Measurements from ENCODE around the gene FEM1A. TPM values are rescaled to one million over a fixed set of nuclear protein-coding genes. Genes with fewer than 3 reads are reported as not detected.
"Not testable (repeated sequence)": the region's sequence is repeated elsewhere in the genome, so short reads cannot be mapped to it uniquely, and the experiment has no call there.

FEM1A gene
- total RNA-seq, 2 experiments from 2014 or later, result 12.3 to 12.7 TPM

DNA sequence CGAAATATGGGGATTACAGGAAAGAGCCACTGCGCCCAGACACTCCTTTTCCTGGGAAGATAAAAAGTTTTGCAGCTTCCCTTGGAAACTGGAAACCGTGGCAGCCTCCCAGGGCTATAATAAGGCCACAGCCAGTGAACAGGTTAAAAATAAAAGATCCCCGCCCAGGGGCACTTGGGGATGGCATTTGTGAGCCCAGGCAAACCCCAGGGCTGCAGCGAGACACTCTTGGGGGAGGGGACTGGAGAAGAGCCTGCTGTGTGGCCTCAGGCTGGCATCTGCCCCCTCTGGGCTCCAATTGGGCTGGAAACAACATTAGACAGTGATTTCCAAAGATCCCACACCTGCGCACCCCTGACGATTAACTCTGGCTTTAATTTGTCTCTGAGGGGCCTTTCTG, 11.2 kb downstream of the FEM1A start:
- Mint-ChIP-seq H3K27me3 (ENCODE audit: low read depth) (no peaks in the 10 kb centered on the region), H3K27ac (no peak overlapping the region), H3K4me3 (no peak overlapping the region), H3K9me3 (ENCODE audit: insufficient read depth) (no peaks in the 10 kb centered on the region), H3K4me1 (ENCODE audit: low read depth) (no peaks in the 10 kb centered on the region), H3K36me3 (ENCODE audit: low read depth) (peaks cover 4% of the 10 kb centered on the region)
- CTCF ChIA-PET, result interaction anchor here (0.6 to 3.5 kb wide), 2 partner anchors 70 to 388 kb away, joined by 3 to 21 read pairs; no protein-coding TSS in a partner anchor
- ATAC-seq (no peak), DNase-seq (no peak)
- POLR2A ChIA-PET, result no interaction called here

DNA sequence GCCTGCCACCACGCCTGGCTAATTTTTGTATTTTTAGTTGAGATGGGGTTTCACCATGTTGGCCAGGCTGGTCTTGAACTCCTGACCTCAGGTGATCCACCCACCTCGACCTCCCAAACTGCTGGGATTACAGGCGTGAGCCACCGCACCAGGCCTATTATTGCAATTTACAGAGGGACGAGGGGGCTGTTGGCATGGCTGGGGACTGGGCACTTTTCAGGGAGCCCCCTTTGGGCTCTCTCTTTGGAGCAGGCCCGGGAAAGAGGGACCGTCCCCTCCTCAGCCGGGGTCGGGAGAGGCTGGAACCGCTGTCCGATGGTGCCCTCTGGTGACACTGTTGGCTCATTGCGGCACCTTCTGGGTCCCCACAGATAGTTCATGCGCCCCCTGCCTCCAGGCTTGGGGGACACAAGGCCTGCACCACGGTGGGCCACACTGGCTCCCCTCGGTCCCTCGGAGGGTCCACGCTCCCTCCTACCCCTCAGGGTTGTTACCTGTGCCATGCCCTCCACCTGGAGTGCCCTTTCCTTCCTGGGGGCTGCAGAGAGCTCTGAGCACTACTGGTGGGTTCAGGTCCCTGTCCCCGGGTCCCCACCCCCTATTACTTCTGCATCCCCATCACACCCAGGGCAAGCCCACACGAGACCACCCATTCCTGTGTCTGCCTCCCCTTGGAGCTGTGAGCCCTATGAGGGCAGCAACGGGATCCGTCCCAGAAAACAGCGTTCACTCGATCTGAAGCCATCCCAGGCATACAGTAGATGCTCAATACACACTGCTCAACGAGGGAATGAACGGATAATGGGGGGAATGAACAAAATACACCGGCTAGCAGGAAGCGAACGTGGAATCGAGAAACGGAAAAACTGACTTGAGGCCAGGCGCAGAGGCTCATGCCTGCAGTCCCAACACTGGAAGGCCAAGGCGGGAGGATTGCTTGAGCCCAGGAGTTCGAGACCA, 12.5 kb downstream of the FEM1A start:
- CTCF ChIA-PET, result interaction anchor here (0.6 to 3.5 kb wide), 7 partner anchors 9 to 562 kb away, joined by 3 to 21 read pairs (median 3); partner anchors contain the start of gene FEM1A
- Mint-ChIP-seq H3K36me3 (ENCODE audit: low read depth) (no peaks in the 10 kb centered on the region), H3K9me3 (ENCODE audit: insufficient read depth) (no peaks in the 10 kb centered on the region), H3K27ac (no peak overlapping the region), H3K27me3 (ENCODE audit: low read depth) (no peaks in the 10 kb centered on the region), H3K4me1 (ENCODE audit: low read depth) (no peaks in the 10 kb centered on the region), H3K4me3 (no peak overlapping the region)
- peak; percentile 94 for ATAC-seq
- POLR2A ChIA-PET, result no interaction called here
- DNase-seq, result peak; percentile 81

DNA sequence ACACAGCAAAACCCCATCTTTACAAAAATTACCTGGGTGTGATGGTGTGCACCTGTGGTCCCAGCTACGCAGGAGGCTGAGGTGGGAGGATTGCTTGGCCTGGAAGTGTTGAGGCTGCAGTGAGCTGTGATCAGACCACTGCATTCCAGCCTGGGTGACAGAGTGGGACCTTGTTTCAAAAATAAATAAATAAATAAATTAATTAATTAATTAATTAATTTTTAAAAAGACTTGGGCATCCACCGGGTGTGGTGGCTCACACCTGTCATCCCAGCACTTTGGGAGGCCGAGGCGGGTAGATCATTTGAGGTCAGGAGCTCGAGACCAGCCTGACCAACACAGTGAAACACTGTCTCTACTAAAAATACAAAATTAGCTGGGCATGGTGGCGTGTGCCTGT, 13.6 kb downstream of the FEM1A start:
- ATAC-seq; H3K4me1 Mint-ChIP-seq (ENCODE audit: low read depth); H3K36me3 Mint-ChIP-seq (ENCODE audit: low read depth); POLR2A ChIA-PET; H3K9me3 Mint-ChIP-seq (ENCODE audit: insufficient read depth); DNase-seq; H3K27me3 Mint-ChIP-seq (ENCODE audit: low read depth); H3K4me3 Mint-ChIP-seq; H3K27ac Mint-ChIP-seq: not testable (repeated sequence)
- CTCF ChIA-PET, result interaction anchor here (1.0 to 3.5 kb wide), 6 partner anchors 10 to 72 kb away, joined by 3 to 21 read pairs (median 5); partner anchors contain the start of gene FEM1A

DNA sequence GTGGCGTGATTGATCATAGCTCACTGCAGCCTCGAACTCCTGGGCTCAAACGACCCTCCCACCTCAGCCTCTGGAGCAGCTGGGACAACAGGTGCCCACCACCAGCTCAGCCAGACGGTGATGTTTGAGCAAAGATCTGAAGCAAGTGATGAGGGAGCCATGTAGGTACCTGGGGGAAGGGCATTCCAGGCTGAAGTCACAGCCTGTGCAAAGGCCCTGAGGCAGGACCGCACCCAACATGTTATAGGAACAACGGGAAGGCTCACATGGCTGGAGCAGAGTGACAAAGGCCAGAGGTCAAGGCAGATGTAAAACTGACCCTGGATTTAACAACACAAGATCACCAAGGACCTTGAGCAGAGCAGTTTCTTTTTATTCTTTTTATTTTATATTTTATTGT, 14.8 kb downstream of the FEM1A start:
- H3K27me3 Mint-ChIP-seq (ENCODE audit: low read depth), result no peaks in the 10 kb centered on the region
- no peak overlapping the region for H3K27ac Mint-ChIP-seq
- no peaks in the 10 kb centered on the region for H3K9me3 Mint-ChIP-seq (ENCODE audit: insufficient read depth)
- H3K36me3 Mint-ChIP-seq (ENCODE audit: low read depth), result no peaks in the 10 kb centered on the region
- POLR2A ChIA-PET, result no interaction called here
- ATAC-seq (no peak), DNase-seq (no peak)
- CTCF ChIA-PET, result interaction anchor here (0.9 to 2.0 kb wide), 2 partner anchors 46 to 106 kb away, joined by 4 to 7 read pairs; no protein-coding TSS in a partner anchor
- H3K4me1 Mint-ChIP-seq (ENCODE audit: low read depth), result peaks cover 2% of the 10 kb centered on the region
- H3K4me3 Mint-ChIP-seq, result no peak overlapping the region

DNA sequence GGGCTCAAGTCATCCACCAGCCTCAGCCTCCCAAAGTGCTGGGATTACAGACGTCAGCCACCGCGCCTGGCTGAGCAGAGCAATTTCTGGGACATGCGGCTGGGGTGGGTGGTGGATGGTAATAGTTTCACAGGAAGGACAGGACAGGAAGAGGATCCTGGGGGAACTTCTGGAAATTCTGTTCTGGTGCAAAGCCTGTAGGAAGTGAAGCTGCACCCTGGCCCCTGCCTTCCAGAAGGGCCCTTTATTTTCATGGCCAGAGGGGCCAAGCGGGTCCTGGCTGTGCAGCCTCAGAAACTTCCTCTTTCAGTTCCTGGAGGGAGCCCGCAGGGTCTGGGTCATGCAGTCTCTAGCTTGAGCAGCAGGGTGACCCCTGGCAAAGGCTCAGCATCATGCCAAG, 15.7 kb downstream of the FEM1A start:
- H3K4me3 Mint-ChIP-seq, result no peak overlapping the region
- no peak for ATAC-seq
- ChIA-PET CTCF (interaction anchor here (0.9 to 4.3 kb wide), 2 partner anchors 45 to 105 kb away, joined by 4 to 167 read pairs; no protein-coding TSS in a partner anchor), POLR2A (no interaction called here)
- H3K9me3 Mint-ChIP-seq (ENCODE audit: insufficient read depth), result no peaks in the 10 kb centered on the region
- H3K27me3 Mint-ChIP-seq (ENCODE audit: low read depth), result no peaks in the 10 kb centered on the region
- no peak for DNase-seq
- peaks cover 6% of the 10 kb centered on the region for H3K4me1 Mint-ChIP-seq (ENCODE audit: low read depth)
- no peaks in the 10 kb centered on the region for H3K36me3 Mint-ChIP-seq (ENCODE audit: low read depth)
- no peak overlapping the region for H3K27ac Mint-ChIP-seq

DNA sequence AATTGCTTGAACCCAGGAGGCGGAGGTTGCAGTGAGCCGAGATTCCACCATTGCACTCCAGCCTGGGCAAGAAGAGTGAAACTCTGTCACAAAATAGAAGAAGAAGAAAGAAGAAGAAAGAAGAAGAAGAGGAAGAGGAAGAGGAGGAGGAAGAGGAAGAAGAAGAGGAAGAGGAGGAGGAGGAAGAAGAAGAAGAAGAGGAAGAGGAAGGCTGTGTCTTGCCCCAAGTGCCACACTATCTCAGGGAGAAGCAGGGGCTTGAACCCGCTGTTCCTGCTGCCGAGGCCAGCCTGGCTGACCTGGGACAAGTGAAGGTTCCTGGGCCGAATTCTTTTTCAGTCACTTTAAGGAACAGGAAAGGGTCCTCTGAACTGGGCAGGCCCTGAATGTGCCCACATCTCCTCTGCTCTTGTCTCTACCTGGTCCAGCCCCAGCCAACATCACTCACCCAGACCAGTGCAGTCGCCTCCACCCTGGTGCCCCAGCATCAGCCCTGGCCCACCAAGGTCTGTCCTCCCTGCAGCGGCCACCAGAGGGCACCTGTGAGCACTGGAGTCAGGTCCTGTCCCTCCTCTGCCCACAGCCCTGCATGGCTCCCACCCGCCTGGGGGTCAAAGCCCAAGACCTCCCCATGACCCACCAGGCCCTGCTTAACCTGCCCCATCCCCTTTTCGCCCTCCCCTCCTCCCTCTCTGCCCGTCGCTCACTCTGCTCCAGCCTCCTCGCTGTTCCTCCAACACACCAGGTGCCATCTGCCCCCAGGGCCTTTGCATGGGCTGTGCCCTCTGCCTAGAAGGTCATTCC, 20.0 kb downstream of the FEM1A start:
- CTCF ChIA-PET, result interaction anchor here (0.6 to 7.8 kb wide), 14 partner anchors 11 to 499 kb away, joined by 3 to 167 read pairs (median 18); partner anchors contain the start of genes FEM1A, TICAM1 and UHRF1
- peak; percentile 91 for DNase-seq
- no peaks in the 10 kb centered on the region for H3K9me3 Mint-ChIP-seq (ENCODE audit: insufficient read depth)
- H3K27ac Mint-ChIP-seq, result no peak overlapping the region
- ATAC-seq, result peak; percentile 80
- no peak overlapping the region for H3K4me3 Mint-ChIP-seq
- H3K4me1 Mint-ChIP-seq (ENCODE audit: low read depth), result peaks cover 16% of the 10 kb centered on the region
- no peaks in the 10 kb centered on the region for H3K27me3 Mint-ChIP-seq (ENCODE audit: low read depth)
- peaks cover 6% of the 10 kb centered on the region for H3K36me3 Mint-ChIP-seq (ENCODE audit: low read depth)
- POLR2A ChIA-PET, result no interaction called here

DNA sequence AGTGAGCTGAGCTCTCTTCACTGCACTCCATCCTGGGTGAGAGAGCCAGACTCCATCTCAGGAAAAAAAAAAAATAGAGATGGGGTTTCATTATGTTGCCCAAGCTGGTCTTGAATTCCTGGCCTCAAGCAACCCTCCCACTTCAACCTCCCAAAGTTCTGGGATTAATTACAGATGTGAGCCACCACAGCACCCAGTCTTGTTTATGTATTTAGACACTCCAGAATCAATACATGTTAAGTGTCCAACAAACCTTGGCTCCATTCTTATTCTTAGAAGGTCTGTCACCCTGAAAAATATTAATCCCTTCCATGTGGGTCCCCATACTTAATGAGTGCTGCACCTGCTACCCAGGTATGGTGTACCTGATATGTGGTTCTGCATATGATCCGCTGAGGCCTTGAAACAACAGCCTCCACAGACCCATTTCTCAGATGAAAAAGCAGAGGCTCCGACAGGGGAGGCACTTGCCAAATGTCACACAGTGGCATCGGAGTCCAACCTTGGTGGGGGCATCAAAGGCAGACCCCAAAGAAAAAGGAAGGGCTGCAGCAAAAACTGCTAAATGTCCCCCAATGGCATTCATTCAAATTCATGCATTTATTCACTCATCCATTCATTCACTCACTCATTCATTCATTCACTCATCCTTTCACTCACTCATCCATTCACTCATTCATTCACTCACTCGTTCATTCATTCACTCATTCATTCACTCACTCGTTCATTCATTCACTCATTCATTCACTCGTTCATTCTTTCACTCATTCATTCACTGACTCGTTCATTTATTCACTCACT, 23.3 kb downstream of the FEM1A start:
- Mint-ChIP-seq H3K4me3 (no peak overlapping the region), H3K9me3 (ENCODE audit: insufficient read depth) (no peaks in the 10 kb centered on the region), H3K36me3 (ENCODE audit: low read depth) (peaks cover 26% of the 10 kb centered on the region), H3K4me1 (ENCODE audit: low read depth) (peaks cover 16% of the 10 kb centered on the region), H3K27ac (peak overlapping the region; percentile 14), H3K27me3 (ENCODE audit: low read depth) (no peaks in the 10 kb centered on the region)
- ChIA-PET CTCF (interaction anchor here (1.1 to 7.8 kb wide), 2 partner anchors 96 to 216 kb away, joined by 4 to 94 read pairs; partner anchors contain the start of gene UHRF1), POLR2A (interaction anchor here (0.6 kb wide), 1 partner anchor 1284 kb away, joined by 8 read pairs; no protein-coding TSS in a partner anchor)
- no peak for DNase-seq
- no peak for ATAC-seq

DNA sequence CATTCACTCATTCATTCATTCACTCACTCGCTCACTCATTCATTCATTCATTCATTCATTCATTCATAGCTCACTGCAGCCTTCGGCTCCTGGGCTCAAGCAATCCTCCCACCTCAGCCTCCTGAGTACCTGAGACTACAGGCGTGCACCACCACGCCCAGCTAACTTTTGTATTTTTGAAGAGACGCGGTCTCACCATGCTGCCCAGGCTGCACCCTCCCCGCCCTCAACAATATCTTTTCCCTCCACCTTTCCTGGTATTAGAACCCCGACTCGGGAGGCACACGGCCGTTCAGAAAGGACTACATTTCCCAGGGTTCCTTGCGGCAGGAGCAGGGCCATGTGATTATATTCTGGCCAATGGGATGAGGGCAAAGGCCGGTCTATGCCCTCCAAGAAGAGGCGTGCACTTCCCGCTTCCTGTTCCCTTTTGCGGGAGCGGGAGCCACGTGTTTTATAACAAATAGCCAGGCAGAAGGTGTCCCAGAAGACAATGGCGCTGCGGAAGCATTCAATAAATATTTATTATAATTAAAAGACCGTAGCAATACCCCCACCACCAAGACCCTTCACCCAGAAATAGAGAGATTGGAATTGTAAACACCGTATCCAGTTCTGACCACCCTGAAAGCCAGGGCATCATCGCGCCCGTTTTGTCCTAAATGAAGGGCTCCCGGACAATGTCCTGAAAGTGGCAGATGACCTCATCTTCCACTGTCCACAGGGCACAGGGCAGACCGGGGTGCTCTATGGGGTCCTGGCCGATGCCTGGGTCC, 24.1 kb downstream of the FEM1A start:
- Mint-ChIP-seq H3K36me3 (ENCODE audit: low read depth) (peaks cover 26% of the 10 kb centered on the region), H3K4me3 (peak overlapping the region; percentile 59), H3K27me3 (ENCODE audit: low read depth) (no peaks in the 10 kb centered on the region), H3K9me3 (ENCODE audit: insufficient read depth) (no peaks in the 10 kb centered on the region), H3K4me1 (ENCODE audit: low read depth) (peaks cover 16% of the 10 kb centered on the region), H3K27ac (peak overlapping the region; percentile 33)
- ATAC-seq (peak; percentile 84), DNase-seq (peak; percentile 86)
- ChIA-PET POLR2A (no interaction called here), CTCF (interaction anchor here (7.8 kb wide), 1 partner anchor 96 kb away, joined by 94 read pairs; the partner anchor contains the start of gene UHRF1)

DNA sequence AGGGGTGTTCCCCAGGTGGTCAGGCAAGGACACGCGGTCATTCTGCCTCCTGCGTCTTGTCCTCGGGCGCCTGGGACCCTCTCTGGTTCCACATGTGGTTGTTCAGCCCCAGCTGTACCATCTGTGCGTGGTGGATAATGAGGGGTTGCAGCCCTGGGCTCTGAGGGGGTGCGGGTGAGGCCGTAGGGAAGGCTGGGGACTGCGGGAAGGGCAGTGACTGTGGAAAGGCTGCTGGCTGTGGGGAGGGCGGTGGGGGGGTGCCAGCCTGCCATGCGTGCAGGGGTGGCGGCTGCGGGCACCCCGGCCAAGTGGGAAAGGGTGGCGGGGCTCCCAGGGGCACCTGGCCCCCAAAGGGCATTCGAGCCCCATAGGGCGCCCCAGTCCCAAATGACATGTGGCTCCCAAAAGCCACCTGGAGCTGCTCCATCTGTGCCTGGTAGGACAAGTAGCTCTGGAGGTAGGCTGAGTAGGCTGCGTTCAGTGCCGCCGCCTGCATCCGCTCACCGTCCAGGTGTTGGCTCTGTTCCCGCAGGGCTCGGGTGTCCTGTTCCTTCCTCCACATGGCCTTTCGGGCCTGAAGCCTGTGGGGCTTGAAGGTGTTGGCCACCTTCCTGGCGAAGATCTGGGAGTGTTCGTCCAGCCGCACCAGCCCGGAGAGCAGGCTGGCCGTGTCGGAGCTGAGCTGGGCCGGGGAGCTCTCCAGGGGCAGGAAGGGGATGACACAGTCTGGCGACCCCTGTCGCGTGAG, 24.8 kb downstream of the FEM1A start:
- no peak overlapping the region for H3K4me3 Mint-ChIP-seq
- DNase-seq, result no peak
- peaks cover 27% of the 10 kb centered on the region for H3K36me3 Mint-ChIP-seq (ENCODE audit: low read depth)
- ATAC-seq, result no peak
- no peaks in the 10 kb centered on the region for H3K27me3 Mint-ChIP-seq (ENCODE audit: low read depth)
- CTCF ChIA-PET, result interaction anchor here (1.5 kb wide), 1 partner anchor 96 kb away, joined by 4 read pairs; no protein-coding TSS in a partner anchor
- no peaks in the 10 kb centered on the region for H3K9me3 Mint-ChIP-seq (ENCODE audit: insufficient read depth)
- POLR2A ChIA-PET, result no interaction called here
- H3K4me1 Mint-ChIP-seq (ENCODE audit: low read depth), result peaks cover 14% of the 10 kb centered on the region
- no peak overlapping the region for H3K27ac Mint-ChIP-seq

DNA sequence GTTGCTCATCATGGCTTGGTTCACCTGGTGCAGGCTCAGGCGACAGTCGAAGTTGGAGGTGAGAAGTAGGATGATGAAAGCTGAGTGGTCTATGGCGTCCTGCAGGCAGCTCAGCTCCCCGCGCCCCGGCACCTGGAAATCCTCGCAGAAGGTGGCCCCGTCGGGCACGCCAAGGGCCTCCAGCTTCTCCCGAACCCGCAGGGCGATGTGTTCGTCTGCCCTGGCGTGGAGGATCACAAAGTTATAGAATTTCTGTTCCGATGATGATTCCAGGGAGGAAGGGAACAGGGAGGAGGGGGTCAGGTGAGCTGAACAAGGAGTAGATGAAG, 25.4 kb downstream of the FEM1A start:
- ATAC-seq, result no peak

More for the DNA sequence above, 25.4 kb downstream of the FEM1A start:
- Mint-ChIP-seq H3K9me3 (ENCODE audit: insufficient read depth) (no peaks in the 10 kb centered on the region), H3K36me3 (ENCODE audit: low read depth) (peaks cover 28% of the 10 kb centered on the region), H3K27me3 (ENCODE audit: low read depth) (no peaks in the 10 kb centered on the region), H3K4me1 (ENCODE audit: low read depth) (peaks cover 11% of the 10 kb centered on the region), H3K27ac (no peak overlapping the region), H3K4me3 (no peak overlapping the region)
- ChIA-PET POLR2A (no interaction called here), CTCF (interaction anchor here (1.5 kb wide), 1 partner anchor 95 kb away, joined by 4 read pairs; no protein-coding TSS in a partner anchor)
- no peak for DNase-seq

Measured in activated CD8-positive, alpha-beta T cell treated with anti-CD3 and anti-CD28 coated beads, Interleukin-2, amount 10 ng/mL, durations not matched to agents 7 days and 5 days (primary cell).